AG10803 (cell line): ENCODE results near the gene STXBP3.

Source experiments
- DNase-seq: peaks from one replicate; pipeline ENCODE4 v3.0.0; 2010; ENCODE audit warnings: low read depth
- H3K4me3 ChIP-seq: 2 replicates; pipeline ENCODE4 v1.5.1; 2011; ENCODE audit warnings: mild to moderate bottlenecking, low read length, control low read depth
- CTCF ChIP-seq: conservative IDR thresholded peaks from 2 replicates; pipeline ENCODE4 v1.5.1; 2011; ENCODE audit warnings: mild to moderate bottlenecking, low read length, control low read depth, inconsistent platforms

Gene STXBP3

GRCh38 chr1:108808438-108808837 lies 62.0 kb downstream of the STXBP3 start:
- no peak overlapping the region for H3K4me3 ChIP-seq
- no peak for DNase-seq
- TF ChIP-seq CTCF, result no peak

- DNase-seq, result no peak
Measured at GRCh38 chr1:108811611-108812010, 65.1 kb downstream of the STXBP3 start.

GRCh38 chr1:108813326-108813725 lies 66.9 kb downstream of the STXBP3 start:
- no peak for TF ChIP-seq CTCF
- no peak overlapping the region for H3K4me3 ChIP-seq
- no peak for DNase-seq

More at GRCh38 chr1:108811611-108812010, 65.1 kb downstream of the STXBP3 start:
- H3K4me3 ChIP-seq, result no peak overlapping the region
- TF ChIP-seq CTCF, result no peak

GRCh38 chr1:108814343-108815125 lies 68.1 kb downstream of the STXBP3 start:
- DNase-seq, result peak; percentile 72
- TF ChIP-seq CTCF, result no peak
- no peak overlapping the region for H3K4me3 ChIP-seq

- H3K4me3 ChIP-seq, result no peak overlapping the region
- DNase-seq, result peak; percentile 25
- no peak for TF ChIP-seq CTCF
Measured at GRCh38 chr1:108815566-108815965, 69.1 kb downstream of the STXBP3 start.

- DNase-seq, result peak; percentile 92
- TF ChIP-seq CTCF, result no peak
- peak overlapping the region; percentile 48 for H3K4me3 ChIP-seq
Measured at GRCh38 chr1:108816049-108816893, 69.8 kb downstream of the STXBP3 start.
